Metanephros (tissue), 2 donors: ENCODE results near the gene CUTA. TPM values are rescaled to one million over a fixed set of nuclear protein-coding genes. Genes with fewer than 3 reads are reported as not detected.

Source experiments
- small RNA-seq: library from RNA; depleted of rRNA; stranded (forward); fragments of <200 nt; gene quantifications from one replicate; pipeline ENCODE3, GENCODE V24; 2014; ENCODE audit warnings: low replicate concordance
- total RNA-seq: library from RNA; depleted of rRNA; stranded (reverse); fragments of >200 nt; gene quantifications from one replicate; pipeline ENCODE4 v1.2.3, GENCODE V29; 2014

The CUTA gene, protein sequence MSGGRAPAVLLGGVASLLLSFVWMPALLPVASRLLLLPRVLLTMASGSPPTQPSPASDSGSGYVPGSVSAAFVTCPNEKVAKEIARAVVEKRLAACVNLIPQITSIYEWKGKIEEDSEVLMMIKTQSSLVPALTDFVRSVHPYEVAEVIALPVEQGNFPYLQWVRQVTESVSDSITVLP
- total RNA-seq = 106 TPM

GRCh38 chr6:33417903-33418689, at the start of gene CUTA:
Gene CUTA (minus strand): TSS chr6:33418107. CDS start chr6:33418000, 107 bp downstream.

GRCh38 chr6:33454009-33454946, 36.4 kb upstream of the CUTA start, which contains the start of gene ZBTB9:
Gene ZBTB9 (plus strand): TSS chr6:33454576. CDS start chr6:33455101, 525 bp downstream.

GRCh38 chr6:33419580-33420490, 1.9 kb upstream of the CUTA start, which contains the start of gene SYNGAP1:
Gene SYNGAP1 (plus strand): TSS chr6:33420065. CDS start chr6:33420265, 200 bp downstream.

DNA sequence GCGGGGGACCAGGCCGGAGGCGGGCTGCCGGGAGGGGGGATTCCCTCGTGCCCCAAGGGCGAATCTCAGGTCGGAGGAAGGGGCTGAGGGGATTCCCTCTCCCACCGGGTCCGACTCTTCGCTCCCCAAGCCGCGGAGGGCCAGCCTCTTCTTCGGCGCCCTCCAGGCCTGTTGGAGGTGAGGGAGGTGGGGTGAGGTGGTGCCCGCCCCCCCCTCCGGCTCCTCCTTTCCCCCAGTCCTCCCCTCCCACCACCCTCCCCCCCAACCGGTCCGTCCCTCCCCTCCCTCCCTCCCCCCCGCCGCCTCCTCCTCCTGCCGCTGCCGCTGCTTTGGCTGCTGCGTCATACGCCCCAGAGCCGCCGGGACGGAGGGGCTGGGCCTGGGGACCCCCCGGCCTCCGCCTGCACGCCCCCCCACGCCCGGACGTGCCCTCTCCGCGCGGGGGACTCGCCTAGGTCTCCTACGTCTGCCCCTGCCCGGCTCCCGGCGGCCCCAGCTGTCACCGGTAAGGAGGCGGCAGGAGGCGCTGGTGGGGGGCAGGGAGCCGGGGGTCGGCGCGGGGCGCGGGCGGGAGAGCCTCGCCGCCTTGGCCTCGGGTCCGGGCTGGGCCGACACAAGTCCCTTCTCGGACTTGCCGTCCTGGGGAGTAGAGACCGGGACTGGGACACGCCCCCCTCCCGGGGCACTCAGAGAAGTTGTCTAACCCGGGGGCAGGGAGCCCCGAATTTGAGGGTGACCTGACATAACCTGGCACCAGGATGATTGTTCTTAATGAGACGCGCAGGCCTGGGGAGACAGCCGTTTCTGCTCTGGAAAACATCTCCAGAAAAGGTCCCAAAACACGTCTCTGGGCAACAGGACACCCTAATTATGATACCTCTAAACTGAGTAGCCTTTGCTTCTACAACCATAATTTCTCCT, 6.9 kb downstream of the CUTA start, which contains the start of gene PHF1:
PHF1 (plus strand) TSS at position 304 of the 921 bp plus-strand sequence. CDS start 1,250 bp downstream, outside the sequence.

GRCh38 chr6:33391278-33391921, 26.5 kb downstream of the CUTA start, which contains the start of gene KIFC1:
Gene KIFC1 (plus strand): TSS chr6:33391823. CDS start chr6:33391986, 163 bp downstream.

Small RNA genes within 50 kb of the gene (small RNA-seq; reads per million reads assigned to genes)
- gene RPL35AP4 (not detected), gene ZBTB9 (not detected)

Other genes starting within 250 kb of the CUTA start
- gene COL11A2, start 225.6 kb downstream of the CUTA start, total RNA-seq = 6.9 TPM
- gene RXRB, start 217.4 kb downstream of the CUTA start, total RNA-seq = 33.6 TPM
- 60.0 TPM for gene SLC39A7, start 217.2 kb downstream of the CUTA start, total RNA-seq
- 21.0 TPM for gene HSD17B8, start 213.5 kb downstream of the CUTA start, total RNA-seq
- gene RING1, start 209.6 kb downstream of the CUTA start, total RNA-seq = 39.8 TPM
- 54.4 TPM for gene VPS52, start 146.2 kb downstream of the CUTA start, total RNA-seq
- gene RPS18, start 146.0 kb downstream of the CUTA start, total RNA-seq = 3,162 TPM
- gene B3GALT4, start 141.0 kb downstream of the CUTA start, total RNA-seq = 7.9 TPM
- 49.3 TPM for gene WDR46, start 128.9 kb downstream of the CUTA start, total RNA-seq
- 22.1 TPM for gene PFDN6, start 128.5 kb downstream of the CUTA start, total RNA-seq
- 72.4 TPM for gene RGL2, start 119.2 kb downstream of the CUTA start, total RNA-seq
- 81.6 TPM for gene TAPBP, start 104.0 kb downstream of the CUTA start, total RNA-seq
- 24.2 TPM for gene ZBTB22, start 100.4 kb downstream of the CUTA start, total RNA-seq
- gene DAXX, start 95.1 kb downstream of the CUTA start, total RNA-seq = 28.7 TPM
- gene KIFC1, start 26.3 kb downstream of the CUTA start, total RNA-seq = 17.9 TPM
- 27.0 TPM for gene PHF1, start 7.1 kb downstream of the CUTA start, total RNA-seq
- gene SYNGAP1, start 2.0 kb upstream of the CUTA start, total RNA-seq = 14.3 TPM
- gene ZBTB9, start 36.5 kb upstream of the CUTA start, total RNA-seq = 9.3 TPM
- gene BAK1, start 162.2 kb upstream of the CUTA start, total RNA-seq = 18.8 TPM
- gene ITPR3, start 203.2 kb upstream of the CUTA start, total RNA-seq = 13.8 TPM